GM12864 (cell line): ENCODE measurements around the gene OGFOD2.

ENCODE experiments used
- DNase-seq: peaks from one replicate; pipeline ENCODE4 v3.0.0-alpha.2; 2011; ENCODE audit warnings: low read depth
- H3K4me3 ChIP-seq: 2 replicates; pipeline ENCODE4 v1.5.1; 2011; ENCODE audit warnings: mild to moderate bottlenecking, low read depth, low read length, control low read depth
- TF ChIP-seq, protein P1 (sequence below): IDR thresholded peaks from 2 replicates; pipeline ENCODE4 v1.5.1; 2011; ENCODE audit warnings: low read depth, mild to moderate bottlenecking, moderate library complexity, low read length, control low read depth, inconsistent platforms; ENCODE audit errors: missing control alignments

Gene OGFOD2

DNA sequence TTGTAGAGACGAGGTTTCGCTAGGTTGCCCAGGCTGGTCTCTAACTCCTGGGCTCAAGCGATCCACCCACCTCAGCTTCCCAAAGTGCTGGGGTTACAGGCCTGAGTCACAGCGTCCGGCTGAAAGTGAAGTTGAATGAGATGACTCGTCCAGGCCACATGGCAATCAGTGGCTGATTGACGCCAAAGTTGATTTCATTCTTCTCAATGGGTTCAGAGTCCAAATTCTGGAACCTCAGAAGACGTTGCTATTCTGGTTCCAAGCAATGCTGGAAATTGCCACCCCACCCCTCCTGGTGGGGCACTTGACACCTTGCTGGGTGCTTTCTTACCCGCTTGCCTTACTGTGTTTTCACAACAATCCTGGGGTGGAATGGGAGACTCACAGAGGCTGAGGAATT is 23.6 kb upstream of the OGFOD2 start:
- TF ChIP-seq, protein P1, sequence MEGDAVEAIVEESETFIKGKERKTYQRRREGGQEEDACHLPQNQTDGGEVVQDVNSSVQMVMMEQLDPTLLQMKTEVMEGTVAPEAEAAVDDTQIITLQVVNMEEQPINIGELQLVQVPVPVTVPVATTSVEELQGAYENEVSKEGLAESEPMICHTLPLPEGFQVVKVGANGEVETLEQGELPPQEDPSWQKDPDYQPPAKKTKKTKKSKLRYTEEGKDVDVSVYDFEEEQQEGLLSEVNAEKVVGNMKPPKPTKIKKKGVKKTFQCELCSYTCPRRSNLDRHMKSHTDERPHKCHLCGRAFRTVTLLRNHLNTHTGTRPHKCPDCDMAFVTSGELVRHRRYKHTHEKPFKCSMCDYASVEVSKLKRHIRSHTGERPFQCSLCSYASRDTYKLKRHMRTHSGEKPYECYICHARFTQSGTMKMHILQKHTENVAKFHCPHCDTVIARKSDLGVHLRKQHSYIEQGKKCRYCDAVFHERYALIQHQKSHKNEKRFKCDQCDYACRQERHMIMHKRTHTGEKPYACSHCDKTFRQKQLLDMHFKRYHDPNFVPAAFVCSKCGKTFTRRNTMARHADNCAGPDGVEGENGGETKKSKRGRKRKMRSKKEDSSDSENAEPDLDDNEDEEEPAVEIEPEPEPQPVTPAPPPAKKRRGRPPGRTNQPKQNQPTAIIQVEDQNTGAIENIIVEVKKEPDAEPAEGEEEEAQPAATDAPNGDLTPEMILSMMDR = no peak
- H3K4me3 ChIP-seq = no peak overlapping the region
- no peak for DNase-seq

DNA sequence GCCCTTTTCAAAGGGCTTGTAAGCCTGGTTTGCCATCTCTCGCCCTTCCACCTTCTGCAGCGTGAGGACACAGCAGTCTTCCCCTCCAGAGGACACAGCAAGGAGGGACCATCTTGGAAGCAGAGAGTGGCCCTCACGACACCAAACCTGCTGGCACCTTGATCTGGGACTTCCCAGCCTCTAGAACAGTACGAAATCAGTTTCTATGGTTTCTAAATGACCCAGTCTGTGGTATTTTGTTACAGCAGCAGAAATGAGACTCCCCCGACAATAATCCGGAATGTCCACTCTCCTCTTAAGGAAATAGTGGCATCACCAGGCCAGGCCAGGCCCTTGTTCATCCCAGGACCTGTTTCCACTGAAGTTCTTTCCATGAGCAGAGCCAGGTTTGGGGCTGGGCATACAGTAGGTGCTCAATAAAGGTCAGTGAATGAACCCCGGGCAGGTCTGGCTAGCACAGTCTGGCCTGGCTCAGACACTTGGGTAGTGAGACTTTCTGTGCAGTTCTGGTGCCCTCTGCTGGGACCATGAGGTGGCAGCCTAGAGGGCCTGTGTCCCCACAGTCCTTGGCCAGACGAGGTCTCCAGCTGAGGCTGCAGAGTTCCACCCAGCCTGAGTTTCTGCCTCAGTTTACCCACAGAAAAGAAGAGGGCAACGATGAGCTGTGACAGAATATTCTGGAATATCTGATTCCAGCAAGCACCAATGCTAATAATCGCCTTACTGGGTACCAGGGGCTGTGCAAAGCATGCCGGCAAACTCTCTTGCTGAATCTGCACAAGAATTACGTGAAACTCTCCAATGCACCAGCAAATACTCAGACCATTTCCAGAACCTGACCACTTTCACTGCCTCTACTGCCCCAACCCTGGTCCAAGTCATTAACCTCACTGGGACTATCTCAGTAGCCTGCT is 22.8 kb upstream of the OGFOD2 start:
- H3K4me3 ChIP-seq = no peak overlapping the region
- DNase-seq = no peak
- TF ChIP-seq, protein P1 = peak; percentile 94

DNA sequence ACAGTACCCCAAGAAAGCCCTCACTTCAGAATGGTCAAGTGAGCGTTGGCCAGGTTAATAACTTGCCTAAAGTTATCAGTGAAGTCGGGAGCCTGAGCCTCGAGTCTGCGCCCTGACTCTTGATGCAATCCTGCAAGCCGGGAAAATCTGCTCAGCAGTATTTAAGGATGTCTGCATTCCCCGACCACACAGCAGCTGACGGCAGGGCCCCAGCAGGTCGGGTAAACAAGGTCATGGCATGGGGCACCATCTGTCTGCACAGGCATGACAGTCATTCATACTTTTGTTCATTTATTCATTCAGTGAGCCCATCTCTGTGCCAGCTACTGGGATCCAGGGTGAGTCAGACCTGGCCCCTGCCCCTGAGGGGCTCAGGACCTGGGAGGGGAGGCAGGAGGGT is 19.9 kb upstream of the OGFOD2 start:
- TF ChIP-seq, protein P1 = no peak
- DNase-seq = no peak
- H3K4me3 ChIP-seq = no peak overlapping the region

DNA sequence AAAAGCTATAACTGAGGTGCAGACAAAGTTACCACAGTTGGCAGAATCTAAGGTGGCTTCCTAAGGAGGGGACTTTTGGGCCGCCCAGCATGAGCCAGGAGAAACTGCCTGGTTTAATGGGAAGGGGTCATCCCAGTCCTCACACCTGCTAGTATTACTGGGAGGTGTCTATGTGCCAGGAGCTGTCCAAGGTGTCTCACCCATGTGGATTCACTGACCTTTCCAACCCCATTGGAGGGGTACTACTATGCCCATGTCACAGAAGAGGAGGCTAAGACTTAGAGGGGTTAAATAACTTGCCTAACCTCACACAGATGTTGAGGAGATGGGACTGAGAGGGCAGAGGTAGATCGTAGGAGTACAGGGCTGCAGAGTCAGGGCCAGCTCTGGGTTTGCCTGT is 19.0 kb upstream of the OGFOD2 start:
- no peak for DNase-seq
- TF ChIP-seq, protein P1 = no peak
- no peak overlapping the region for H3K4me3 ChIP-seq

DNA sequence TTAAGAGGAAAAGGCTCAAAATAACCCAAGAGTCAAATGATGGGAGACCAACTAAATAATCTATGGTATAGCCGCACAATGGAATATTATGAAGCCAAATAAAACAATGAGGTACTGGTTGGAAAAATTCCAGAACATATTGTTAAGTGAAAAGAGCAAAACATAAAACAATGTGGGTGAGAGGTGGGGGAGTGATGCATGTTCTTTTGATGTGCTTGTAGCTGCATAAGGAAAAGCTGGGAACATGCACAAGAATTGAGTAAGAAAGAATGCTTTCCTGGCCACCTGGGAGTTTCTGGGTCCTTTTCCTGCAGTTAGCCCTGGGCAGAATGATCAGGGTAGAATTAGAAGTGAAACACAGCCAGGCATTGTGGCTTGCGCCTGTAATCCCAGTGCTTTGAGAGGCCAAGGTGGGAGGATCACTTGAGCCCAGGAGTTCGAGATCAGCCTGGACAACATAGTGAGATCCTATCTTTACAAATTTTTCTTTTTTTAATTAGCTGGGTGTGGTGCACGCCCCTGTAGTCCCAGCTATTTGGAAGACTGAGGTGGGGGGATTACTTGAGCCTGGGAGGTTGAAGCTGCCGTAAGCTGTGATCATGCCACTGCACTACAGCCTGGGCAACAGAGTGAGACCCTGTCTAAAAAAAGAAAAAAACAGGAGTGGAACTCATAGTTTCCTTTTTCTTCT is 16.7 kb upstream of the OGFOD2 start:
- H3K4me3 ChIP-seq = no peak overlapping the region
- TF ChIP-seq, protein P1 = no peak
- no peak for DNase-seq

DNA sequence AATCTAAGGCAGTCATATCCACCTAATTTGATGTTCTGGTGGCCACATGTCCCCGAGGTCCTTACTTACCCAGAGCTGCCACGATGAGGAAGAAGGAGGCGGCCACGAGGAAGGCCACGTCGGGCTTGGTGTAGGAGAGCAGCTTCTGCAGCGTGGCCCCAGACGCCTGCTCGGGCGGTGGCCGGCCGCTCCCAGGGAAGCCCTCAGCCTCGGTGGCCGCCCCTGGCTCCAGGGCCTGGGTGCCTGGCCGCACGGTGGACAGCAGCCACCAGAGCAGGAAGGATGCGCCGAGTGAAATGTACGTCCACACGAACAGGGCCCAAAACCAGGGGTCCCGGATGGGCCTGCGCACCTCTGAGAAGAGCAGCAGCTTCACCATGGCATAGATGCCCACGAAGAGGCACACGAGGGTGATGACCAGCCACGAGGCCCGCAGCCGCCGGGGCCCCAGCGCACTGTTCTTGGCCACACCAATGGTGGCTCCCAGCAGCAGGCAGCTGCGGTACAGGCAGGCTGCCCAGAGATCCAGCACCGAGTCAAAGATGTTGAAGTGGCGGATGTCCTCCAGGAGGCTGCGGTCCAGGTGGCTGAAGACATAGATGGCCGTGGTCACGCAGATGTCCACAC is 15.4 kb upstream of the OGFOD2 start:
- H3K4me3 ChIP-seq = no peak overlapping the region
- TF ChIP-seq, protein P1 = no peak
- no peak for DNase-seq
